ENCODE measurements around the gene TMEM132E. TPM values are rescaled to one million over a fixed set of nuclear protein-coding genes. Genes with fewer than 3 reads are reported as not detected.

Gene TMEM132E
- total RNA-seq, 6 experiments from 2014 or later: not detected

GRCh38 chr17:34571428-34572130 is 7.8 kb upstream of the TMEM132E start:
- DNase-seq: no peak
- Mint-ChIP-seq H3K4me3 (no peak overlapping the region), H3K36me3 (ENCODE audit: low read depth) (no peaks in the 10 kb centered on the region), H3K27ac (no peak overlapping the region), H3K4me1 (ENCODE audit: low read depth) (no peaks in the 10 kb centered on the region), H3K27me3 (ENCODE audit: insufficient read depth) (peaks cover 6% of the 10 kb centered on the region), H3K9me3 (no peaks in the 10 kb centered on the region)
- TF ChIP-seq CTCF (IDR thresholded peaks at IDR 0.05): no peak

GRCh38 chr17:34572483-34572882 is 6.9 kb upstream of the TMEM132E start:
- TF ChIP-seq CTCF (IDR thresholded peaks at IDR 0.05): no peak
- no peaks in the 10 kb centered on the region for H3K36me3 Mint-ChIP-seq (ENCODE audit: low read depth)
- H3K27ac Mint-ChIP-seq: no peak overlapping the region
- peaks cover 8% of the 10 kb centered on the region for H3K27me3 Mint-ChIP-seq (ENCODE audit: insufficient read depth)
- H3K4me1 Mint-ChIP-seq (ENCODE audit: low read depth): no peaks in the 10 kb centered on the region
- no peaks in the 10 kb centered on the region for H3K9me3 Mint-ChIP-seq
- DNase-seq: no peak
- H3K4me3 Mint-ChIP-seq: no peak overlapping the region

- peaks cover 23% of the 10 kb centered on the region for H3K27me3 Mint-ChIP-seq (ENCODE audit: insufficient read depth)
- no peaks in the 10 kb centered on the region for H3K9me3 Mint-ChIP-seq
- no peak overlapping the region for H3K4me3 Mint-ChIP-seq
- no peaks in the 10 kb centered on the region for H3K4me1 Mint-ChIP-seq (ENCODE audit: low read depth)
- no peaks in the 10 kb centered on the region for H3K36me3 Mint-ChIP-seq (ENCODE audit: low read depth)
- TF ChIP-seq CTCF (IDR thresholded peaks at IDR 0.05): no peak
- no peak for DNase-seq
- no peak overlapping the region for H3K27ac Mint-ChIP-seq
Observed at GRCh38 chr17:34575182-34575581, 4.2 kb upstream of the TMEM132E start.

- DNase-seq: no peak
- TF ChIP-seq CTCF (IDR thresholded peaks at IDR 0.05): no peak
- no peak overlapping the region for H3K4me3 Mint-ChIP-seq
- no peak overlapping the region for H3K27ac Mint-ChIP-seq
- no peaks in the 10 kb centered on the region for H3K36me3 Mint-ChIP-seq (ENCODE audit: low read depth)
- no peaks in the 10 kb centered on the region for H3K9me3 Mint-ChIP-seq
- H3K27me3 Mint-ChIP-seq (ENCODE audit: insufficient read depth): peaks cover 34% of the 10 kb centered on the region
- no peaks in the 10 kb centered on the region for H3K4me1 Mint-ChIP-seq (ENCODE audit: low read depth)
Observed at GRCh38 chr17:34578016-34578415, 1.4 kb upstream of the TMEM132E start.

GRCh38 chr17:34578656-34579016 is 746 bp upstream of the TMEM132E start:
- H3K9me3 Mint-ChIP-seq: no peaks in the 10 kb centered on the region

More at GRCh38 chr17:34578656-34579016, 746 bp upstream of the TMEM132E start:
- no peaks in the 10 kb centered on the region for H3K36me3 Mint-ChIP-seq (ENCODE audit: low read depth)
- DNase-seq: no peak
- H3K4me1 Mint-ChIP-seq (ENCODE audit: low read depth): no peaks in the 10 kb centered on the region
- H3K27ac Mint-ChIP-seq: no peak overlapping the region
- H3K27me3 Mint-ChIP-seq (ENCODE audit: insufficient read depth): peaks cover 38% of the 10 kb centered on the region
- H3K4me3 Mint-ChIP-seq: no peak overlapping the region
- TF ChIP-seq CTCF (IDR thresholded peaks at IDR 0.05): no peak
